ENCODE data around the gene MRPL12.
A peak's percentile ranks its signal among the peaks of the same experiment; 100 is the strongest.

The MRPL12 gene

GRCh38 chr17:81717049-81717765 is 14.0 kb downstream of the MRPL12 start:
- TF ChIP-seq Cebpa-rat (IDR thresholded peaks at IDR 0.05), result no peak
- Histone ChIP-seq H3K36me3 (peaks cover 0 to 45% (median 23%) of the 10 kb centered on the region in 11 experiments; a peak in 14 of 22 replicates), H3K9ac (no peak overlapping the region), H4K20me1 (peaks cover 0 to 64% (median 20%) of the 10 kb centered on the region in 11 experiments; a peak in 13 of 22 replicates), H3K9me3 (replicated peaks in 1 of 11) (no peaks in the 10 kb centered on the region), H3K4me1 (peaks cover 37 to 68% (median 57%) of the 10 kb centered on the region in 10 experiments), H3K27me3 (no peaks in the 10 kb centered on the region), H3K4me2 (no peak overlapping the region), H3K27ac (no peak overlapping the region), H3K4me3 (no peak overlapping the region)

- Histone ChIP-seq H4K20me1 (peaks cover 0 to 61% (median 20%) of the 10 kb centered on the region in 11 experiments; a peak in 13 of 22 replicates), H3K27me3 (no peaks in the 10 kb centered on the region), H3K9ac (no peak overlapping the region), H3K4me1 (peaks cover 41 to 69% (median 59%) of the 10 kb centered on the region in 10 experiments), H3K9me3 (replicated peaks in 1 of 11) (no peaks in the 10 kb centered on the region), H3K36me3 (peaks cover 0 to 45% (median 23%) of the 10 kb centered on the region in 11 experiments; a peak in 14 of 22 replicates), H3K4me3 (no peak overlapping the region), H3K4me2 (no peak overlapping the region), H3K27ac (no peak overlapping the region)
- no peak for TF ChIP-seq Cebpa-rat (IDR thresholded peaks at IDR 0.05)
These were observed 14.6 kb downstream of the MRPL12 start for GRCh38 chr17:81717766-81718089.

- H3K27ac ChIP-seq, result peak overlapping the region in 2 of 11 experiments; percentile 6 to 19; a peak in 1 of 22 replicates
- peak overlapping the region in 8 of 11 experiments; percentile 1 to 63 (median 46); a peak in 12 of 22 replicates for H3K9ac ChIP-seq
- H3K27me3 ChIP-seq, result peaks cover 0 to 13% (median 0%) of the 10 kb centered on the region in 11 experiments; a peak in 4 of 22 replicates
- no peak overlapping the region; a peak in 1 of 20 replicates for H3K4me3 ChIP-seq
- H3K4me1 ChIP-seq, result peaks cover 41 to 65% (median 56%) of the 10 kb centered on the region in 10 experiments
- TF ChIP-seq Cebpa-rat (IDR thresholded peaks at IDR 0.05), result no peak
- H3K9me3 ChIP-seq (replicated peaks in 1 of 11), result no peaks in the 10 kb centered on the region
- H4K20me1 ChIP-seq, result peaks cover 0 to 42% (median 5%) of the 10 kb centered on the region in 11 experiments; a peak in 9 of 22 replicates
- peaks cover 0 to 44% (median 23%) of the 10 kb centered on the region in 11 experiments; a peak in 14 of 22 replicates for H3K36me3 ChIP-seq
- peak overlapping the region; percentile 60 to 90 (median 83); a peak in 20 of 22 replicates for H3K4me2 ChIP-seq
These were observed 16.5 kb downstream of the MRPL12 start for GRCh38 chr17:81719410-81720266.

GRCh38 chr17:81720267-81721071 is 17.3 kb downstream of the MRPL12 start:
- H3K36me3 ChIP-seq, result peaks cover 0 to 35% (median 23%) of the 10 kb centered on the region in 11 experiments; a peak in 14 of 22 replicates
- H3K4me3 ChIP-seq, result no peak overlapping the region; a peak in 2 of 20 replicates
- H3K27me3 ChIP-seq, result peaks cover 0 to 13% (median 0%) of the 10 kb centered on the region in 11 experiments; a peak in 4 of 22 replicates
- TF ChIP-seq Cebpa-rat (IDR thresholded peaks at IDR 0.05), result no peak
- H3K27ac ChIP-seq, result peak overlapping the region in 3 of 11 experiments; percentile 6 to 38 (median 19); a peak in 3 of 22 replicates
- no peaks in the 10 kb centered on the region for H3K9me3 ChIP-seq (replicated peaks in 1 of 11)
- H4K20me1 ChIP-seq, result peaks cover 0 to 35% (median 3%) of the 10 kb centered on the region in 11 experiments; a peak in 8 of 22 replicates
- peak overlapping the region; percentile 60 to 90 (median 83) for H3K4me2 ChIP-seq
- H3K4me1 ChIP-seq, result peaks cover 41 to 61% (median 55%) of the 10 kb centered on the region in 10 experiments
- peak overlapping the region in 10 of 11 experiments; percentile 1 to 63 (median 38); a peak in 15 of 22 replicates for H3K9ac ChIP-seq

DNA sequence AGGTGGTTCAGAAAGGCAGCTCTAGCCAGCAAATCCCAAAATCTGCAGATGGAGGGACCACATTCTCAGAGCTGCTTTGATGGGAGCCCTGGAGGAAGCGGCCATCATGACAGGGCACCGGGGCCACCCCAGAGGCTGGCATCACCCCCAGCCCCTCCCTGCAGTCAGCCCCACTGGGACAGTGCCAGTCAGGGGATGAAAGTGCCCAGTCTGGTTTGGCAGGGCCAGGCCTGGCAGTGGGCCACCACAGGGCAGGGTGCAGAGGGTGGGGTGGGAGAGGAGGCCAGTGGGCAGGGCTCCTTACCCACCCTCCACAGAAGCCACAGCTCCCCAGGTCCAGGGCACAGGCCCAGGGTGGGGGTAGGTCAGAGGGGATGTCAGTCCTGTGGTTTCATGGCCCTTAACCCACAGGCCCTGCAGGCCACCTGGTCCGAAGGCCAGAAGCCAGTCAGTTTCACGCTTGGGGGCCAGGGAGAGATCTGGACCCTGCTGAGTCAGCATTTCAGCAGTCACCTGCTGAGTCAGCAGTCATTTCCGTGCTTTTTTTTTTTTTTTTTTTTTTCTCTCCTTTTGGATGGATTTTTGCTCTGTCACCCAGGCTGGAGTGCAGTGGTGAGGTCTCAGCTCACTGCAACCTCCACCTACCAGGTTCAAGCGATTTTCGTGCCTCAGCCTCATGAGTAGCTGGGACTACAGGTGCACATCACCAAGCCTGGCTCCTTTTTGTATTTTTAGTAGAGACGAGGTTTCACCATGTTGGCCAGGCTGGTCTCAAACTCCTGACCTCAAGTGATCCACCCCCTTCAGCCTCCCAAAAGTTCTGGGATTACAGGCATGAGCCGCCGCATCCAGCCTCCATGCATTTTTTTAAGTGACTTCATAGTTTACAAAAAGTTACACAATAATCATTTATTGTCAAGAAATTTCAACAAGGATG is 19.3 kb downstream of the MRPL12 start:
- Histone ChIP-seq H3K4me3 (no peak overlapping the region), H3K4me1 (peaks cover 41 to 51% (median 48%) of the 10 kb centered on the region in 10 experiments), H4K20me1 (peaks cover 0 to 25% (median 3%) of the 10 kb centered on the region in 11 experiments; a peak in 7 of 22 replicates), H3K36me3 (peaks cover 0 to 25% (median 20%) of the 10 kb centered on the region in 11 experiments; a peak in 14 of 22 replicates), H3K9me3 (replicated peaks in 1 of 11) (no peaks in the 10 kb centered on the region), H3K27me3 (peaks cover 0 to 13% (median 0%) of the 10 kb centered on the region in 11 experiments; a peak in 4 of 22 replicates), H3K4me2 (peak overlapping the region; percentile 35 to 90 (median 83)), H3K9ac (peak overlapping the region in 1 of 11 experiments; percentile 13; a peak in 2 of 22 replicates), H3K27ac (peak overlapping the region in 3 of 11 experiments; percentile 4 to 49 (median 24); a peak in 4 of 22 replicates)
- 0 out of 22 replicates have a peak, but pooled peaks of 1 of the 11 experiments have one; percentile 21 for TF ChIP-seq Cebpa-rat (IDR thresholded peaks at IDR 0.05)

DNA sequence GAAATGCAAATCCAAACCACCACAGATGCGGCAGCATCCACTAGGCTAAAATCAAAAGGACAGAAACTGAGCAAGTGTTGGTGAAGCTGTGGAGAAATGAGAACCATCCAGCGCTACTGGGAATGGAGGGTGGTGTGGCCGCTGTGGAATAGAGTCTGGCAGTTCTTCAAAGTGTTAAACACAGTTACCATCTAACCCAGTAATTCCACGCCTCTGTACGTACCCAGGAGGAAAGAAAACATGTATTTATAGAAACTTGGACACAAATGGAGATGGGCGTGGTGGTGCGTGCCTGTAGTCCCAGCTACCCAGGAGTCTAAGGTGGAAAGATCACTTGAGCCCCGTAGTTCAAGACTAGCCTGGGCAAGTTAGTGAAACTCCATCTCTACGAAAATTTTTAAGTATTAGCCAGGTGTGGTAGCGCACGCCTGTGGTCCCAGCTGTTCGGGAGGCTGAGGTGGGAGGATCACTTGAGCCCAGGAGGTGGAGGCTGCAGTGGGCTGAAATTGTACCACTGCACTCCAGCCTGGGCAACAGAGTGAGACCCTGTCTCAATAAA is 20.6 kb downstream of the MRPL12 start:
- Histone ChIP-seq H3K27me3 (peaks cover 0 to 13% (median 0%) of the 10 kb centered on the region in 11 experiments; a peak in 4 of 22 replicates), H3K27ac (no peak overlapping the region), H3K36me3 (peaks cover 0 to 14% (median 8%) of the 10 kb centered on the region in 11 experiments; a peak in 8 of 22 replicates), H3K4me2 (peak overlapping the region; percentile 35 to 90 (median 83)), H4K20me1 (peaks cover 0 to 20% (median 3%) of the 10 kb centered on the region in 11 experiments; a peak in 7 of 22 replicates), H3K9ac (no peak overlapping the region), H3K4me3 (no peak overlapping the region), H3K4me1 (peaks cover 41 to 51% (median 48%) of the 10 kb centered on the region in 10 experiments), H3K9me3 (replicated peaks in 1 of 11) (no peaks in the 10 kb centered on the region)
- no peak for TF ChIP-seq Cebpa-rat (IDR thresholded peaks at IDR 0.05)

DNA sequence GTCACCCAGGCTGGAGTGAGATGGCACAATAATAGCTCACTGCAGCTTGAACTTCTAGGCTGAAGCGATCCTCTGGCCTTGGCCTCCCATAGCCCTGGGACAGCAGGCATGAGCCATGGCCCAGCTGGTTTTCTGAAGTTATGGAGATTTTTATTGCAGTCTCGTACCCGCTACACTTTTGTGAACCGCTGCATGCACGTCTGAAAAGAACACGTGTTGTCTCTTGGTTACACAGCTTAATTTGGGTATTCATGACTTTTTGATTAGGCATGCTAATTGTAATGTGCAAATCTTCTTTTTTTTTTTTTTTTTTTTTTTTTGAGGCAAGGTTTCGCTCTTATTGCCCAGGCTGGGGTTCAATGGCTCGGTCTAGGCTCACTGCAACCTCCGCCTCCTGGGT is 22.3 kb downstream of the MRPL12 start:
- H3K27me3 ChIP-seq, result peaks cover 0 to 13% (median 0%) of the 10 kb centered on the region in 11 experiments; a peak in 4 of 22 replicates
- no peak overlapping the region for H3K9ac ChIP-seq
- H3K4me3 ChIP-seq, result no peak overlapping the region
- H3K4me2 ChIP-seq, result no peak overlapping the region
- no peak overlapping the region for H3K27ac ChIP-seq
- H3K9me3 ChIP-seq (replicated peaks in 1 of 11), result no peaks in the 10 kb centered on the region
- no peak for TF ChIP-seq Cebpa-rat (IDR thresholded peaks at IDR 0.05)
- H3K36me3 ChIP-seq, result no peaks in the 10 kb centered on the region
- H4K20me1 ChIP-seq, result peaks cover 0 to 10% (median 0%) of the 10 kb centered on the region in 11 experiments; a peak in 6 of 22 replicates
- peaks cover 39 to 48% (median 43%) of the 10 kb centered on the region in 10 experiments for H3K4me1 ChIP-seq

Data from BLaER1 treated with 17β-estradiol and CSF1 and Interleukin-3, amounts not matched to agents 10 nM and 100 nM (cell line).